ENCODE results near the gene CLIC5. TPM values are rescaled to one million over a fixed set of nuclear protein-coding genes. Genes with fewer than 3 reads are reported as not detected.

CLIC5 gene
- polyA plus RNA-seq, 1 donor from 2014 or later, result 0.22 TPM

- Histone ChIP-seq H4K20me1 (ENCODE audit: insufficient read depth) (no peaks in the 10 kb centered on the region), H3K4me2 (ENCODE audit: low read length) (no peak overlapping the region)
- TF ChIP-seq MXI1 (conservative IDR thresholded peaks at IDR 0.05; ENCODE audit: poor library complexity, severe bottlenecking) (no peak), EZH2 (IDR thresholded peaks at IDR 0.05; ENCODE audit: borderline replicate concordance, insufficient read depth, low read length, poor library complexity, severe bottlenecking) (no peak), SMC3 (conservative IDR thresholded peaks at IDR 0.05; ENCODE audit: poor library complexity) (no peak), RAD21 (conservative IDR thresholded peaks at IDR 0.05) (no peak), CTCF (IDR thresholded peaks at IDR 0.05; ENCODE audit: poor library complexity, severe bottlenecking) (no peak), EP300 (conservative IDR thresholded peaks at IDR 0.05; ENCODE audit: poor library complexity, severe bottlenecking) (no peak), TAF1 (IDR thresholded peaks at IDR 0.05; ENCODE audit: low read depth) (no peak), REST (IDR thresholded peaks at IDR 0.05; ENCODE audit: borderline replicate concordance) (no peak), POLR2AphosphoS5 (IDR thresholded peaks at IDR 0.05) (no peak)
Measured at GRCh38 chr6:45929421-45930361, 86.0 kb downstream of the CLIC5 start.

GRCh38 chr6:45928721-45929305 lies 86.8 kb downstream of the CLIC5 start:
- Histone ChIP-seq H3K9me3 (ENCODE audit: low read length) (no peaks in the 10 kb centered on the region), H3K27me3 (ENCODE audit: insufficient read depth, low read depth, low read length) (no peaks in the 10 kb centered on the region), H3K9me2 (ENCODE audit: insufficient read depth, low read length) (no peaks in the 10 kb centered on the region), H3K27ac (ENCODE audit: low read length) (no peak overlapping the region), H3K36me3 (ENCODE audit: insufficient read depth, low read length) (no peaks in the 10 kb centered on the region), H4K20me1 (ENCODE audit: insufficient read depth) (no peaks in the 10 kb centered on the region), H3F3A (ENCODE audit: insufficient read depth, low read length, poor library complexity, severe bottlenecking) (no peaks in the 10 kb centered on the region), H2AFZ (ENCODE audit: low read depth, low read length) (no peak overlapping the region), H3K9ac (ENCODE audit: low read length) (no peak overlapping the region), H3K4me2 (ENCODE audit: low read length) (no peak overlapping the region), H3K4me3 (ENCODE audit: low read length) (no peak overlapping the region), H3K79me2 (replicated peaks; ENCODE audit: insufficient read depth, low read length) (no peaks in the 10 kb centered on the region)
- no peak for TF ChIP-seq TAF1 (IDR thresholded peaks at IDR 0.05; ENCODE audit: low read depth)
- TF ChIP-seq RAD21 (conservative IDR thresholded peaks at IDR 0.05), result no peak
- no peak for TF ChIP-seq REST (IDR thresholded peaks at IDR 0.05; ENCODE audit: borderline replicate concordance)
- TF ChIP-seq POLR2AphosphoS5 (IDR thresholded peaks at IDR 0.05), result no peak
- no peak for TF ChIP-seq EP300 (conservative IDR thresholded peaks at IDR 0.05; ENCODE audit: poor library complexity, severe bottlenecking)
- no peak for TF ChIP-seq SMC3 (conservative IDR thresholded peaks at IDR 0.05; ENCODE audit: poor library complexity)
- TF ChIP-seq EZH2 (IDR thresholded peaks at IDR 0.05; ENCODE audit: borderline replicate concordance, insufficient read depth, low read length, poor library complexity, severe bottlenecking), result no peak
- TF ChIP-seq CTCF (IDR thresholded peaks at IDR 0.05; ENCODE audit: poor library complexity, severe bottlenecking), result no peak
- no peak for TF ChIP-seq MXI1 (conservative IDR thresholded peaks at IDR 0.05; ENCODE audit: poor library complexity, severe bottlenecking)

More at GRCh38 chr6:45929421-45930361, 86.0 kb downstream of the CLIC5 start:
- Histone ChIP-seq H3K4me3 (ENCODE audit: low read length) (no peak overlapping the region), H3K9me2 (ENCODE audit: insufficient read depth, low read length) (no peaks in the 10 kb centered on the region), H3K27me3 (ENCODE audit: insufficient read depth, low read depth, low read length) (no peaks in the 10 kb centered on the region), H3K9ac (ENCODE audit: low read length) (no peak overlapping the region), H3K79me2 (replicated peaks; ENCODE audit: insufficient read depth, low read length) (no peaks in the 10 kb centered on the region), H3K27ac (ENCODE audit: low read length) (no peak overlapping the region), H3K36me3 (ENCODE audit: insufficient read depth, low read length) (no peaks in the 10 kb centered on the region), H2AFZ (ENCODE audit: low read depth, low read length) (no peak overlapping the region), H3F3A (ENCODE audit: insufficient read depth, low read length, poor library complexity, severe bottlenecking) (no peaks in the 10 kb centered on the region), H3K9me3 (ENCODE audit: low read length) (no peaks in the 10 kb centered on the region)
